Neural progenitor cell (in vitro differentiated cells): ENCODE results near the gene DPF3.

Source experiments
- EZH2phosphoT487 ChIP-seq: fragments of 200-600 bp; sonication (generic); IDR thresholded peaks from 2 replicates; pipeline ENCODE4 v1.6.1; 2017; ENCODE audit warnings: antibody characterized with exemption
- TF ChIP-seq, protein P1 (sequence below): fragments of 200-600 bp; sonication (generic); IDR thresholded peaks from 2 replicates; pipeline ENCODE4 v1.5.1; 2017; ENCODE audit warnings: antibody characterized with exemption, mild to moderate bottlenecking

DNA sequence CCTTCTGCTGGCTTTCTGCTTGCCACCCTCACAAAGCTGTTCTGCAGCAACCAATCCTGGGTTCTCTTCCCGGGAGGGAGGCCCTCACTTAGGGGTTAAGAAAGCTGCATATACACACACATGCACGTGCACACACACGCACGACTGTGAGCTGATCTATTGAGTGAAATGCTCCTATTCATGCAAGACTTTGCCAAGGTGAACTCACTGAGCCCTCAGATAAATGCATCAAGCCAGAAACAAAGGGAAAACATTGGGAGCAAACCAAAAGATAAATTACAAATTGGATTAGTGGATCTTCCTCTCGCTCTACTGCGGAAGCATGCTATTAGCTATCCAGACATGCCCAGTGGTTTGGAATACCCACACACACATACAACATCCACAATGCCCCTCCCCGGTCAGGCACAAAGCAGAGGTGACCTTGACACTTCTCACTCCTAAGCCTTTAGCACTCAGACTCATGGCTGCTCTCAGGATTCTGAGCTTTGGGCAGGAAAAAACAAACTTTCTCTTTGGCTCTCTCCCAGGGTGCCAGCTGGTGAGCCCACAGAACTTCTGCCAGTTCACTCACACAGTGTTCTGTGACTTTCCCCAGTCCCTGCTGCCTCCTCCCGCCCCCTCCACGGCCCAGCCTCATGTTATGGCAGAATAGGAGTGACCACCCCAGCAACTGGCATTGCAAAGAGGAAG lies 320.0 kb downstream of the DPF3 start:
- TF ChIP-seq, protein P1, sequence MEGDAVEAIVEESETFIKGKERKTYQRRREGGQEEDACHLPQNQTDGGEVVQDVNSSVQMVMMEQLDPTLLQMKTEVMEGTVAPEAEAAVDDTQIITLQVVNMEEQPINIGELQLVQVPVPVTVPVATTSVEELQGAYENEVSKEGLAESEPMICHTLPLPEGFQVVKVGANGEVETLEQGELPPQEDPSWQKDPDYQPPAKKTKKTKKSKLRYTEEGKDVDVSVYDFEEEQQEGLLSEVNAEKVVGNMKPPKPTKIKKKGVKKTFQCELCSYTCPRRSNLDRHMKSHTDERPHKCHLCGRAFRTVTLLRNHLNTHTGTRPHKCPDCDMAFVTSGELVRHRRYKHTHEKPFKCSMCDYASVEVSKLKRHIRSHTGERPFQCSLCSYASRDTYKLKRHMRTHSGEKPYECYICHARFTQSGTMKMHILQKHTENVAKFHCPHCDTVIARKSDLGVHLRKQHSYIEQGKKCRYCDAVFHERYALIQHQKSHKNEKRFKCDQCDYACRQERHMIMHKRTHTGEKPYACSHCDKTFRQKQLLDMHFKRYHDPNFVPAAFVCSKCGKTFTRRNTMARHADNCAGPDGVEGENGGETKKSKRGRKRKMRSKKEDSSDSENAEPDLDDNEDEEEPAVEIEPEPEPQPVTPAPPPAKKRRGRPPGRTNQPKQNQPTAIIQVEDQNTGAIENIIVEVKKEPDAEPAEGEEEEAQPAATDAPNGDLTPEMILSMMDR = no peak
- no peak for TF ChIP-seq EZH2phosphoT487
